Left renal pelvis (tissue), 4 donors: ENCODE results near the gene ZDHHC1. TPM values are rescaled to one million over a fixed set of nuclear protein-coding genes. Genes with fewer than 3 reads are reported as not detected.

Experiments used
- DNase-seq, 4 donors: peaks; one replicate each; pipeline ENCODE4 v3.0.0-alpha.2; 2013; ENCODE audit warnings: low read depth in 4 of 4, low spot score in 3 of 4
- polyA plus RNA-seq, 4 donors: library from polyadenylated mRNA; unstranded; fragments of 120-200 nt; gene quantifications; one replicate each; pipeline ENCODE4 v1.2.1, GENCODE V29; 2013; ENCODE audit not compliant: insufficient read length in 4 of 4

ZDHHC1 gene
- polyA plus RNA-seq = 10 to 100 TPM; 10.4 to 18.0 (median 11.9) TPM

GRCh38 chr16:67415872-67416793 lies at the start of gene ZDHHC1:
Gene ZDHHC1, minus strand, starts transcription at chr16:67416477. Its CDS starts 8,702 bp downstream, at chr16:67407775.
- no peak for DNase-seq

GRCh38 chr16:67464565-67464964 lies 48.3 kb upstream of the ZDHHC1 start:
- DNase-seq = no peak

- no peak for DNase-seq
These were observed 47.4 kb upstream of the ZDHHC1 start for GRCh38 chr16:67463691-67464090.

GRCh38 chr16:67463059-67463458 lies 46.8 kb upstream of the ZDHHC1 start:
- DNase-seq = no peak

GRCh38 chr16:67462279-67462655 lies 46.0 kb upstream of the ZDHHC1 start:
- no peak for DNase-seq

GRCh38 chr16:67461600-67462278 lies 45.5 kb upstream of the ZDHHC1 start:
- DNase-seq = no peak

GRCh38 chr16:67460961-67461360 lies 44.7 kb upstream of the ZDHHC1 start:
- no peak for DNase-seq

GRCh38 chr16:67460168-67460567 lies 43.9 kb upstream of the ZDHHC1 start:
- no peak for DNase-seq

- no peak for DNase-seq
These were observed 43.5 kb upstream of the ZDHHC1 start for GRCh38 chr16:67459861-67460150.

GRCh38 chr16:67459066-67459860 lies 43.0 kb upstream of the ZDHHC1 start:
- DNase-seq = no peak

- no peak for DNase-seq
These were observed 41.9 kb upstream of the ZDHHC1 start for GRCh38 chr16:67458121-67458641.

- DNase-seq = no peak
These were observed 41.3 kb upstream of the ZDHHC1 start for GRCh38 chr16:67457611-67458010.

GRCh38 chr16:67456391-67457081 lies 40.3 kb upstream of the ZDHHC1 start:
- no peak for DNase-seq

- DNase-seq = no peak
These were observed 38.6 kb upstream of the ZDHHC1 start for GRCh38 chr16:67454852-67455251.

- no peak for DNase-seq
These were observed 37.8 kb upstream of the ZDHHC1 start for GRCh38 chr16:67454104-67454503.

GRCh38 chr16:67451704-67452435 lies 35.6 kb upstream of the ZDHHC1 start:
- no peak for DNase-seq

- DNase-seq = no peak
These were observed 34.9 kb upstream of the ZDHHC1 start for GRCh38 chr16:67451061-67451703.

- DNase-seq = no peak
These were observed 33.5 kb upstream of the ZDHHC1 start for GRCh38 chr16:67449739-67450138.

GRCh38 chr16:67449336-67449735 lies 33.1 kb upstream of the ZDHHC1 start:
- DNase-seq = no peak
